H7 (cell line): ENCODE data around the gene IER3IP1. TPM values are rescaled to one million over a fixed set of nuclear protein-coding genes. Genes with fewer than 3 reads are reported as not detected.

ENCODE experiments used
- DNase-seq: peaks from one replicate; pipeline ENCODE4 v3.0.0; 2012
- H3K27me3 ChIP-seq: 2 replicates; pipeline ENCODE4 v1.6.0; 2011; ENCODE audit warnings: mild to moderate bottlenecking, low read length; ENCODE audit not compliant: control insufficient read depth, insufficient read depth
- H3K36me3 ChIP-seq: replicated peaks from 2 replicates; pipeline ENCODE4 v1.5.1; 2011; ENCODE audit warnings: low read length; ENCODE audit not compliant: control insufficient read depth, insufficient read depth
- H3K4me3 ChIP-seq: 2 replicates; pipeline ENCODE4 v1.5.1; 2011; ENCODE audit warnings: low read depth, mild to moderate bottlenecking, control low read depth, low read length, moderate library complexity; ENCODE audit not compliant: insufficient read depth
- total RNA-seq: library from RNA; depleted of rRNA; stranded (reverse); fragments of >200 nt; shearing (Covaris generic); gene quantifications from 2 replicates; pipeline ENCODE4 v1.2.3, GENCODE V29; 2014

Gene IER3IP1
- total RNA-seq, 1 experiment from 2014 or later, result 15.0 TPM

DNA sequence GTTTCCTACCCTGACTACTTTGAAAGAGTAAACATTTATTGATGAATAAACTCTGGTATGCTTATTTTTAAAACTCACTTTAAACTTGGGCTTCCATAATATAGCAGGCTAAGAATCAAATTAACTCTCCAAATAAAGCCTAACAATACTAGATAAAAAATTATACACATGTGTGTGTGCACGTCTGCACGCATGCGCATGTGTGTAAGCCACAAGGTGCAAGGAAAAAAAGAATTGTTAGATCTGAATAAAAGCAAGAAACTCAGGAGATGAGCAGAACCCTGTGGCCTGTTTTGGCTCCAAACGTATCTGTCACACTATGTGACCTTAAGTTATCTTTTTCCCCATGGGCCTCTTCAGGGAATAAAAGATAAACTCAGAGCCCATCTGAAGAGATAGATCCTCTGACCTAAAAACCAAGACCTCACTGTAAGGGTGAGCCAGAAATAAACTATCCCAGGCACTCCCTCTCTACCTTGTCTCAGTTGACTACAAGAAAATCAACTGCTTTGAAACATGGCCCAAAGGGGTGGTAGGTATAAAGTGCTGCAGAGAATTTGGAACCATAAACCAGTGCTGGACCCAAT, 32.2 kb downstream of the IER3IP1 start:
- no peaks in the 10 kb centered on the region for H3K27me3 ChIP-seq
- H3K36me3 ChIP-seq, result no peaks in the 10 kb centered on the region
- no peak overlapping the region for H3K4me3 ChIP-seq
- DNase-seq, result no peak

DNA sequence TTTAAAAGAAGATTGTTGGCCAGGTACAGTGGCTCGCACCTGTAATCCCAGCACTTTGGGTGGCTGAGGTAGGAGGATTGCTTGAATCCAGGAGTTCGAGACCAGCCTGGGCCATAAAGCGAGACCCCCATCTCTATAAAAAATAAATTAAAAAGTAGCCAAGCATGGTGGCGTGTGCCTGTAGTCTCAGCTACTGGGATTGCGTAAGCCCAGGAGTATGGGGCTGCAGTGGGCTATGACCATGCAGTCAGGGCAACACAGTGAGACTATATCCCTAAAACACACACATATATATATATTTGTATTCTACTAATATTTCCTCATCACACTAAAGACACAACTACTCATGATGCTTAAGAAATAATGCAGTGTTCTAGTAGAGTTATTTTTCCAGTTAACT, 33.0 kb downstream of the IER3IP1 start:
- DNase-seq, result no peak
- no peaks in the 10 kb centered on the region for H3K36me3 ChIP-seq

DNA sequence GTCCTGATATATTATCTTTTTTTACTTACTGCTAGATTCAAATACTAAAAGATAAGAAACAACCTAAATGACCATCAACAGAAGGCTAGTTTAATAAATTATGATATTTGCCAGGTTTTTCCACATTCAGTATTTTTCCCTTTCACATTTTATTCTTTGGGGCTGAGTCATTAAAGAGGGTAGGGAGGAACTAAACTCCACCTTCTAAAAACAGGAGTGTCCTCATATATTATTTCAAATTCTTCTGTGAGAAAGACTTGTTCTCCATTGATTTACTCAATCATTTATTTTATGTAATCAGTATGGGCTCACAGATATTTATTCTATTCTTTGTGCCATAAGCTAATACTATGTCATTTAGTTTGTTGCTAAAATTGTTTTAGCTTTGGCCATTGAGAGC, 34.9 kb downstream of the IER3IP1 start:
- Histone ChIP-seq H3K36me3 (no peaks in the 10 kb centered on the region), H3K4me3 (no peak overlapping the region), H3K27me3 (no peaks in the 10 kb centered on the region)
- DNase-seq, result no peak

More for the DNA sequence above, 33.0 kb downstream of the IER3IP1 start:
- no peaks in the 10 kb centered on the region for H3K27me3 ChIP-seq
- H3K4me3 ChIP-seq, result no peak overlapping the region

DNA sequence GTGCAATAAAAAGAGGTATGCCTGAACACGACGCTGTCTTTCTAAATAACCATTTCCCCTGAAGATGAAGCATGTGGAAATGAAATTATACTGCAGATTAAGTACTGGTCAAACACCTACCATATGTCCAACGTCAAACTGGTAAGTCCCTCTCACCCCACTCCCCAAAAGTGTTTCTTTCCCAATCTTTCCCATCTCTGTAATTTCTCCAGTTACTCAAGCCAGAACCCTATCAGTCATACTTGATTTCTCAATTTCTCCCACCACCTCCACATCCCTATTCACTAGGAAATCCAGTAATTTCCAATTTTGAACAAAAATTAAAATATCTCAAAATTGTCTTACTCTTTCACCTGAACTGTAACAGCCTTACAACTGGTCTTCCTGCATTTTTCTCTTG, 55.0 kb downstream of the IER3IP1 start:
- no peaks in the 10 kb centered on the region for H3K27me3 ChIP-seq
- H3K36me3 ChIP-seq, result no peaks in the 10 kb centered on the region; the same call in 1 of the 2 replicates
- DNase-seq, result no peak
- H3K4me3 ChIP-seq, result no peak overlapping the region

DNA sequence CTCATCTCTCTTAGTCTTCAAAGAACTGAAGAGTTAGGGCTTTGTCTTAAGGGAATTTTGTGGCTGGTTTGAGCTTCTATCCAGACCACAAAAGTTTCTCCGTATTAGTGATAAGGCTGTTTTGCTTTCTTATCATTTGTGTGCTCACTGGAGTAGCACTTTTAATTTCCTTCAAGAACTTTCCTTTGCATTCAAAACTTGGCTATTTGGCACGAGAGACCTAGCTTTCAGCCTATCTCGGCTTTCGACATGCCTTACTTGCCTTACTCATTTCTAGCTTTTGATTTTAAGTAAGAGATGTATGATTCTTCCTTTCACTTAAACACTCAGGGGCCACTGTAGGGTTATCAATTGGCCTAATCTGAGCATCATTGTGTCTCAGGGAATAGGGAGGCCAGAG, 55.7 kb downstream of the IER3IP1 start:
- Histone ChIP-seq H3K4me3 (no peak overlapping the region), H3K36me3 (no peaks in the 10 kb centered on the region; the same call in 1 of the 2 replicates), H3K27me3 (no peaks in the 10 kb centered on the region)
- DNase-seq, result no peak

DNA sequence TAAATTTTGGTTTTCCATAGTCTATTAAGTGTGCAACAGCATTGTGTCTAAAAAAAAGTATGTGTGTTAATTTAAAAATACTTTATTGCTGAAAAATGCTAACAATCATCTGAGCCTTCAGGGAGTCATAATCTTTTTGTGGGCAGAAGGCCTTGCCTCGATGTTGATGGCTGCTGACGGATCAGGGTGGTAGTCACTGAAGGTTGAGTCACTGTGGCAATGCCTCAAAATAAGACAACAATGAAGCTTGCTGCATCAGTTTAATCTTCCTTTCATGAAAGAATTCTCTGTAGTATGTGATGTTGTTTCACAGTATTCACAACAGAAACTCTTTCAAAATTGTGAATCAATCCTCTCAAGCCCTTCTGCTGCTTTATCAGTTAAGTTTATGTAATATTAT, 57.2 kb downstream of the IER3IP1 start:
- Histone ChIP-seq H3K36me3 (no peaks in the 10 kb centered on the region; the same call in 1 of the 2 replicates), H3K27me3 (no peaks in the 10 kb centered on the region)
- DNase-seq, result no peak

DNA sequence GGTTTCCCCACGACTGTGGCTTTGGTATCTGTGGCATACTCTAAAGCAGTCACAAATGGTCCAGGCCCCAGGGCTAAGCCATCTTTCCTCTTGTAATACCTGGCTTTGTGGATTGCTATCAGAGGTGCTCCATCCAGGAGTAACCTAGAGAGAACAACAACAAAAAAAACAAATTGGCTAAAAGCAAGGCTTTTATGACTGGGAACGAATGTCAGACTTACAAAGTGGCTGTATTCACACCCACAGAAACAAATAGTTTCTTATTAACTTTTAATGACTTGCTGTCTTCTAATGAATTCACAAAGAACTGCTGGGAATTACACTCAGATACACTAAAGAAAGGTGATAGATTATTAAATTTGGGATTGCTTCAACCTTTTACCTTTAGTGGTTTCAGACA, 61.0 kb downstream of the IER3IP1 start:
- Histone ChIP-seq H3K36me3 (peaks cover 2% of the 10 kb centered on the region), H3K27me3 (no peaks in the 10 kb centered on the region)
- no peak for DNase-seq

More for the DNA sequence above, 57.2 kb downstream of the IER3IP1 start:
- no peak overlapping the region for H3K4me3 ChIP-seq

DNA sequence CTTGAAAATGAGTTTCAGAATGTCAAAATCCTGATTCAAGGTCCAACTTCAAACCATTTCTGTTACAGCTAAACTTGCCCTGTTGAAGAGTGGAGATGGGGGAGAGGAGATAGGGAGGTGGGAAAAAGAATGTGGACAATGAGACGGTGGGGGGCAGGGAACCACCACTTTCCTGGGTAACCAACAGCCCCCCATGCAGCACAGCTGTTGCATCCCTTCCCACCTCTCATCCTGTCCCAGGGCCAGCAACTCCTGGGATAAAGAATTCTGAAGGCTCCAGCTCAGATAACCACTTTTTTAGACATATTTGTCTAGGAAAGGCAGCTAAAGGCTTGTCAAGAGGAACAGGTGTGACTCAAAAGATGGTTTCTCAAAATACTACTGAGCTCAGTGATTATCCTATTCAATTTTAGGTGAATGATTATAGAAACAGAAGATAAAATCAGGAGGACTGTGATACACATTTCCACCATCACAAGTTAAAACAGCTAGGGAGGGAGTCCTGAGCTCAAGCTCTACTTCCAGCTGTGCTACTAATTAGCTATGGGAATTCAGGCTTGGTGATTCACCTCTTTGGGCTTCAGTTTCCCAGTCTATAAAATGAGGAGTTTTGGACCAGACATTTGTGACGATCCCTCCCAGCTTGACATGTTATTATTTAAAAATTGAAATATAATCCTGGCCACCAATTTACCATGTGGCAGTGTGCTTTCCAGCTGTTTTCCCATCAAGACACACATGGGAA, 62.2 kb downstream of the IER3IP1 start:
- no peak overlapping the region for H3K4me3 ChIP-seq
- no peaks in the 10 kb centered on the region for H3K27me3 ChIP-seq
- DNase-seq, result peak; percentile 46
- peaks cover 2% of the 10 kb centered on the region for H3K36me3 ChIP-seq

More for the DNA sequence above, 61.0 kb downstream of the IER3IP1 start:
- H3K4me3 ChIP-seq, result no peak overlapping the region

DNA sequence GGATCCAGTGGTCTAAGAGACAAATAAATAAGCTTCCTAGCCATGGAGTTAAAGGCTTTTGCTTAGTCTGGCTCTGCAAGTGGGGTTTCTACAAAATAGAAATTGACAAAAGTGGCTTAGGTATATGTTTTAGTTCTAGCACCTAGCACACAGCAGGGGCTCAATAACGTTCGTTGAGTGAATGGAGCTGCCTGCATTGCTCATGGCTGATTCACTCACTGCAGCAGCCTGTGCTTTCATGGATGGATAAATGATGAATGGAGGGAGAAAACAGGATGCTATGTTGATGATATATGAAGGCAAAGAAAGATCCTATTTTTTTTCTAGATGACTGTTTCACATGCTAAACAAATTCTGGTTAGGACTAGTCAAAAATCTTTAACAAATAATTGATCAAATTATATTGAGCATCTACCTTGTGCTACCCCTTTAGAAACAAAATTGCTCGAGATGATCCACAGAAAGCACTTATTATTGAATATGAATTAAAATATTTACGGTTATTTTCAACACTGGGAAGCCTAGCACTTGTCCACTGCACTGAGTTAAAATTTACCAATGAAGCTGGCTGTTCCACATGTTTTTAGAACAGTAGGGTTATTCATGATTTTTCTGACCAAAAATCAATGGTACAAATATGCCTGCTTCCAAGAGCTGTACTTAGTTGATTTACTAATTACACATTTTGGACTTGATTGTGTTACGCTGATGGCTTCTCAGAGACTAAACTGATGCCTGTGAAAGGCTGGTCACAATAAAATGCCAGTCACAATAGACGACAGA, 65.5 kb downstream of the IER3IP1 start:
- DNase-seq, result no peak
- no peak overlapping the region for H3K4me3 ChIP-seq
- no peaks in the 10 kb centered on the region for H3K27me3 ChIP-seq
- H3K36me3 ChIP-seq, result peaks cover 2% of the 10 kb centered on the region

DNA sequence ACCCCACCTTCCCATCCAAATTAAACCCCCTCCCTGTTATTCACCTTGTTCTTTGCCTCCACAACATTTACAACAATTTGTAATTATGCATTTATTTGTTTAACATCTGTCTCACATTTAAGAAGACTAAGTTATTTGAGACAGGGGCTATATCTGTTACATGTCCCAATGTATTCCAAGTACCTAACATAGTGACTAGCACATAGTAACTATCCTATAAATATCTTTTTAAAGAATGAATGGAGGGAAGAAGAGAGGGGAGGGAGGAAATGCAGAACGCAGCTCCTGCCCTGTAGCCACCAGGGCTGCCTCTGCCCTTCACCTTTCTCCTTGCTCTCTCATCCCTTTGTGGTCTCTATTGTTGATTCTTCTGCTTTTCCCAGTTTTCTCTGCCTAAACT, 66.4 kb downstream of the IER3IP1 start:
- no peaks in the 10 kb centered on the region for H3K27me3 ChIP-seq
- H3K36me3 ChIP-seq, result peaks cover 2% of the 10 kb centered on the region
- H3K4me3 ChIP-seq, result no peak overlapping the region
- no peak for DNase-seq

DNA sequence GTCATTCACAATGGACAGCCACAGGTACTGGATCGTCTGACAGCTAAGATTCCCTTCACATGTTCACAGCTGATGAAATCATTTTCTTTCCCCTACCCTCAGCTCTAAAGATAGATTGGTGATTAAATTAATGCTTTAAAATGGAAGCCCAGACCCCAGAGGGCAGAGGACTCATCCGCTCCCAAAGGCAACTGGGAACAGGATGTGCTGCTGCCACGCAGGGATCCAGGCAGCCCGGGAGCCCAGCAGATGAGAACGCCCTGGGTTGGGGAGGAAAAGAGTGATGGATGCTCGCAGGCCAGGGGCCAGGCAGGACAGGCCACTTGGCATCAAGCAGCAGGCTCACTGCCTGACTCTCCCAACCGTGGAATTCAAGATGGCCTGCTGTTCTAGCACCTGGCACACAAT, 67.2 kb downstream of the IER3IP1 start:
- no peak for DNase-seq

DNA sequence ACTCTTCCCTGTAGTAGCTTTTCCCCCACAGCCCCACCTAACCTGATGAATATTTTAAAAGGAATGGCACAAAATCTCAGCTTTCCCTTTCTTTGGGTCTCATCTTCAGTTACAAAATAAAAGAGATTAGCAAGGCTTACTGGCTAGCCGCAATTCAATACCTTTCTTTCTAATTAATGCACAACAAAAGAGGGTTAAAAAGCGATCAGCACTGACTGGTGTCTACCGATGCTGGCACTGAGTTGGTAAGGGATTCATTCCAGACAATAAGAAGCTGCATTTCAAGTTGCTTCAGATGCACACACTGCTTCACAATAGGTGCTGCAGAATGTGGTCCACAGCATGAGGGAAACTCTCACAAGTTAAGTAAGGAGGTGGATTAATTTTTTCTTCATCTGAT, 67.8 kb downstream of the IER3IP1 start:
- H3K36me3 ChIP-seq, result peaks cover 2% of the 10 kb centered on the region
- no peaks in the 10 kb centered on the region for H3K27me3 ChIP-seq
- DNase-seq, result no peak
- no peak overlapping the region for H3K4me3 ChIP-seq

More for the DNA sequence above, 67.2 kb downstream of the IER3IP1 start:
- no peaks in the 10 kb centered on the region for H3K27me3 ChIP-seq
- H3K36me3 ChIP-seq, result peaks cover 2% of the 10 kb centered on the region
- no peak overlapping the region for H3K4me3 ChIP-seq
